Measurements from ENCODE around the gene STC2. TPM values are rescaled to one million over a fixed set of nuclear protein-coding genes. Genes with fewer than 3 reads are reported as not detected.

STC2 gene
- total RNA-seq, 2 donors from 2014 or later = 9.9 to 35.0 TPM

DNA sequence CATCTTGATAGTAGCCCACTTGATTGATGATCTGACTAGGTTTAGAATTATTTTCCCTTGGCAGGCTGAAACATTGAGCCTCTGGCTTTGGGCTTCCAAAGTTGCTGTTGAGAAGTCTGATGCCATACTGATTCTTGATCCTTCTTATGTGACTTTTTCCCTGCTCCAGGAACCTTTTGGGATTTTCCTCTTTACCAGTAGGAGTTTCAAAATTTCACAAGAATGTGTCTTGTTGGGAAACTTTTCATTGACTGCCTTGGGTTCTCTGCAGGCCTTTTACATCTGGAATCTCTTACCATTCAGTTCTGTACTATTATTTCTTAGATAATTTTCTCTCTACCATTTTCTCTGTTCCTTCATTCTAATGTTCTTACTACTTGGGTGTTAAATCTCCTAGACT is 20.0 kb downstream of the STC2 start:
- H3K36me3 ChIP-seq (replicated peaks in 1 of 2; ENCODE audit: insufficient read depth in 1 of 2, low read depth in 2 of 2) = no peaks in the 10 kb centered on the region
- DNase-seq (no peak), ATAC-seq (no peak)
- H3K4me1 ChIP-seq = peaks cover 13% of the 10 kb centered on the region
- H3K9me3 ChIP-seq = no peaks in the 10 kb centered on the region
- no peaks in the 10 kb centered on the region for H3K27me3 ChIP-seq
- TF ChIP-seq, protein P1, sequence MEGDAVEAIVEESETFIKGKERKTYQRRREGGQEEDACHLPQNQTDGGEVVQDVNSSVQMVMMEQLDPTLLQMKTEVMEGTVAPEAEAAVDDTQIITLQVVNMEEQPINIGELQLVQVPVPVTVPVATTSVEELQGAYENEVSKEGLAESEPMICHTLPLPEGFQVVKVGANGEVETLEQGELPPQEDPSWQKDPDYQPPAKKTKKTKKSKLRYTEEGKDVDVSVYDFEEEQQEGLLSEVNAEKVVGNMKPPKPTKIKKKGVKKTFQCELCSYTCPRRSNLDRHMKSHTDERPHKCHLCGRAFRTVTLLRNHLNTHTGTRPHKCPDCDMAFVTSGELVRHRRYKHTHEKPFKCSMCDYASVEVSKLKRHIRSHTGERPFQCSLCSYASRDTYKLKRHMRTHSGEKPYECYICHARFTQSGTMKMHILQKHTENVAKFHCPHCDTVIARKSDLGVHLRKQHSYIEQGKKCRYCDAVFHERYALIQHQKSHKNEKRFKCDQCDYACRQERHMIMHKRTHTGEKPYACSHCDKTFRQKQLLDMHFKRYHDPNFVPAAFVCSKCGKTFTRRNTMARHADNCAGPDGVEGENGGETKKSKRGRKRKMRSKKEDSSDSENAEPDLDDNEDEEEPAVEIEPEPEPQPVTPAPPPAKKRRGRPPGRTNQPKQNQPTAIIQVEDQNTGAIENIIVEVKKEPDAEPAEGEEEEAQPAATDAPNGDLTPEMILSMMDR (IDR thresholded peaks at IDR 0.05) = no peak
- TF ChIP-seq POLR2A (IDR thresholded peaks at IDR 0.05) = no peak
- intact Hi-C loops (cut with DNase I) = no loop called here
- no peak overlapping the region for H3K4me3 ChIP-seq
- no peak overlapping the region for H3K27ac ChIP-seq

- no peak for DNase-seq
- no peak overlapping the region for H3K4me3 ChIP-seq
- peaks cover 17% of the 10 kb centered on the region for H3K4me1 ChIP-seq
- no peak overlapping the region for H3K27ac ChIP-seq
- H3K9me3 ChIP-seq = no peaks in the 10 kb centered on the region
- intact Hi-C loops (cut with DNase I) = no loop called here
- ATAC-seq = no peak
- no peaks in the 10 kb centered on the region for H3K27me3 ChIP-seq
- 94 to 96% methylated on average over 3 of the region's 3 CpGs for WGBS, 2 donors
- TF ChIP-seq POLR2A (IDR thresholded peaks at IDR 0.05) = no peak
- no peaks in the 10 kb centered on the region for H3K36me3 ChIP-seq (replicated peaks in 1 of 2; ENCODE audit: insufficient read depth in 1 of 2, low read depth in 2 of 2)
Observed at GRCh38 chr5:173307695-173308094, 20.5 kb downstream of the STC2 start.

GRCh38 chr5:173306695-173307094 is 21.5 kb downstream of the STC2 start:
- H3K4me3 ChIP-seq = no peak overlapping the region
- H3K9me3 ChIP-seq = no peaks in the 10 kb centered on the region
- H3K36me3 ChIP-seq (replicated peaks in 1 of 2; ENCODE audit: insufficient read depth in 1 of 2, low read depth in 2 of 2) = no peaks in the 10 kb centered on the region
- TF ChIP-seq POLR2A (IDR thresholded peaks at IDR 0.05) = no peak
- TF ChIP-seq, protein P1 (IDR thresholded peaks at IDR 0.05) = no peak
- 75 to 81% methylated on average over 3 of the region's 3 CpGs for WGBS, 2 donors
- H3K27me3 ChIP-seq = no peaks in the 10 kb centered on the region
- H3K27ac ChIP-seq = no peak overlapping the region
- DNase-seq (no peak), ATAC-seq (no peak)
- intact Hi-C loops (cut with DNase I) = no loop called here
- peaks cover 23% of the 10 kb centered on the region for H3K4me1 ChIP-seq

DNA sequence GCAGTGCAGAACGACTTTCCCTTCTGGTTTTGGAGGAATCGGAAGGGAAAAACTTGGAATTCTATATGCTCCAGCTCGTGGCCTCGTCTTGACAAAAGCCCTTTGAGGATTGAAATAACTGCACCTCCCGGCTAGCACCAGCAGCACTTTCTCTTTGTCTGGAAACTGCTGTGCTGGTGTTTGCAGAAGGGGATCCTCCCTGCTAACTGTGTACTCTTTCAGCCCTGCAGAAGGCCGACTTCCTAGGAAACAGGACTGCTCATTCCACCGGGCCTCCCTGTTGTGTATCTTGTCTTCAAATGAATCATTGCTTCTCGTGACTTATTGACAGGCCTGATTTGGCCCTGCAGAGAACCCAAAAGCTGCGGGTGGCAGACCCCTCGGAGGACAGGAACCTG is 23.6 kb downstream of the STC2 start:
- no peak overlapping the region for H3K4me3 ChIP-seq
- H3K9me3 ChIP-seq = no peaks in the 10 kb centered on the region
- TF ChIP-seq, protein P1 (IDR thresholded peaks at IDR 0.05) = no peak
- no peak for TF ChIP-seq POLR2A (IDR thresholded peaks at IDR 0.05)
- ATAC-seq = no peak
- peaks cover 11% of the 10 kb centered on the region for H3K4me1 ChIP-seq
- WGBS, 2 donors = 69 to 82% methylated on average over 7 to 10 of the region's 10 CpGs
- intact Hi-C loops (cut with DNase I) = no loop called here
- no peaks in the 10 kb centered on the region for H3K27me3 ChIP-seq
- H3K27ac ChIP-seq = no peak overlapping the region
- no peaks in the 10 kb centered on the region for H3K36me3 ChIP-seq (replicated peaks in 1 of 2; ENCODE audit: insufficient read depth in 1 of 2, low read depth in 2 of 2)
- DNase-seq = no peak

GRCh38 chr5:173303878-173304590 is 24.2 kb downstream of the STC2 start:
- H3K27ac ChIP-seq = no peak overlapping the region
- TF ChIP-seq, protein P1 (IDR thresholded peaks at IDR 0.05) = no peak
- TF ChIP-seq POLR2A (IDR thresholded peaks at IDR 0.05) = no peak

More at GRCh38 chr5:173303878-173304590, 24.2 kb downstream of the STC2 start:
- DNase-seq = no peak
- intact Hi-C loops (cut with DNase I) = no loop called here
- H3K27me3 ChIP-seq = no peaks in the 10 kb centered on the region
- H3K9me3 ChIP-seq = no peaks in the 10 kb centered on the region
- no peaks in the 10 kb centered on the region for H3K36me3 ChIP-seq (replicated peaks in 1 of 2; ENCODE audit: insufficient read depth in 1 of 2, low read depth in 2 of 2)
- WGBS, 2 donors = 70 to 80% methylated on average over 13 of the region's 13 CpGs
- no peak overlapping the region for H3K4me3 ChIP-seq
- no peak for ATAC-seq
- peaks cover 11% of the 10 kb centered on the region for H3K4me1 ChIP-seq
